ENCODE measurements around the gene AGXT2.

DNA sequence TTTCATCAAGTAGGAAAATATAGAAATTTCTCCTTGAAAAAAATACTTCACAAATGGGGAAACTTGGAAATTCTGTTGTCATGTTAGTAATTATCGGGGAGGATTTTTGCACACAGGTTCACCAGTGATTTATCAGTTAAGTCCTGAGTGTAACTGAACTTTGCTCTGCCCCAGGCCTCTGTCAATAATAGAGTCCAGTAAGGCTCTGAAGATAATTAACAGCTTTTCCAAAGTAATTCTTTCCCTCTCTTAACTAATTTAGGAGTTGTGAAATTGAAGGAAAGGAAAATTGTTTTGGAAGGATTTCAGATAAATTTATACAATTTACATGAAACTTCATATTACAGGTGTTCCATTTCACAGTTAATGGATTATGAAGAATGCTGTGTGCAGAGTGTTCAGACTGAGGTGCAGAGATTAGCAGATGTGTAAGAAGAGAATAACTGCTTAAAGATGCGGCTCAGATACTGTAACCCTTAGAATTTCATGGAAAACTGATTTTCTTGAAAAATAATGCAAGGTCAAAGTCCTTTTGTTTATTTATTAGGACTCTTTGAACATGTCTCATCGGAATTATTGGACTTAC is 2.9 kb upstream of the AGXT2 start:
- TF ChIP-seq EZH2 (IDR thresholded peaks at IDR 0.05; ENCODE audit: low read length, unreplicated experiment) (no peak), EZH2phosphoT487 (IDR thresholded peaks at IDR 0.05; ENCODE audit: borderline replicate concordance, low read length) (no peak)
- TF ChIP-seq, protein P1, sequence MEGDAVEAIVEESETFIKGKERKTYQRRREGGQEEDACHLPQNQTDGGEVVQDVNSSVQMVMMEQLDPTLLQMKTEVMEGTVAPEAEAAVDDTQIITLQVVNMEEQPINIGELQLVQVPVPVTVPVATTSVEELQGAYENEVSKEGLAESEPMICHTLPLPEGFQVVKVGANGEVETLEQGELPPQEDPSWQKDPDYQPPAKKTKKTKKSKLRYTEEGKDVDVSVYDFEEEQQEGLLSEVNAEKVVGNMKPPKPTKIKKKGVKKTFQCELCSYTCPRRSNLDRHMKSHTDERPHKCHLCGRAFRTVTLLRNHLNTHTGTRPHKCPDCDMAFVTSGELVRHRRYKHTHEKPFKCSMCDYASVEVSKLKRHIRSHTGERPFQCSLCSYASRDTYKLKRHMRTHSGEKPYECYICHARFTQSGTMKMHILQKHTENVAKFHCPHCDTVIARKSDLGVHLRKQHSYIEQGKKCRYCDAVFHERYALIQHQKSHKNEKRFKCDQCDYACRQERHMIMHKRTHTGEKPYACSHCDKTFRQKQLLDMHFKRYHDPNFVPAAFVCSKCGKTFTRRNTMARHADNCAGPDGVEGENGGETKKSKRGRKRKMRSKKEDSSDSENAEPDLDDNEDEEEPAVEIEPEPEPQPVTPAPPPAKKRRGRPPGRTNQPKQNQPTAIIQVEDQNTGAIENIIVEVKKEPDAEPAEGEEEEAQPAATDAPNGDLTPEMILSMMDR (conservative IDR thresholded peaks at IDR 0.05; ENCODE audit: low read depth, low read length), result no peak
